SK-N-SH (cell line): Measurements from ENCODE around the gene LARGE1. TPM values are rescaled to one million over a fixed set of nuclear protein-coding genes. Genes with fewer than 3 reads are reported as not detected.

ENCODE experiments used
- CTCF ChIA-PET: fragments of 300-600, 350-600 bp; formaldehyde crosslinking; extraction: SDS; loops from one replicate; lab custom pipeline; 2021; lab: Yijun Ruan, JAX
- POLR2A ChIA-PET: fragments of 350-600 bp; sonication (Branson Sonifier 250); formaldehyde crosslinking; extraction: SDS; loops from one replicate; lab custom pipeline; 2020; ENCODE audit warnings: antibody characterized with exemption, inconsistent platforms; lab: Yijun Ruan, JAX
- DNase-seq: peaks from one replicate; pipeline ENCODE4 v3.0.0; 2012
- H2AFZ ChIP-seq: fragments of 200-600 bp; sonication (generic); 2 replicates; pipeline ENCODE4 v1.8.1; 2016; ENCODE audit warnings: antibody characterized with exemption, mild to moderate bottlenecking, low read depth
- H3F3A ChIP-seq: fragments of 200-600 bp; sonication (generic); replicated peaks from 2 replicates; pipeline ENCODE3; 2016; ENCODE audit warnings: antibody characterized with exemption, mild to moderate bottlenecking; ENCODE audit not compliant: insufficient read depth
- H3K27ac ChIP-seq, 2 experiments: fragments of 200-500 bp in 1 of 2; fragments of 200-600 bp in 1 of 2; sonication (Bioruptor generic) in 1 of 2; sonication (generic), shearing (Covaris generic) in 1 of 2; 2 replicates each; pipeline versions ENCODE4 v1.5.1 to v1.6.1; 2014 to 2016; ENCODE audit warnings: low read depth in 2 of 2, inconsistent platforms in 1 of 2, low read length in 1 of 2, mild to moderate bottlenecking in 1 of 2, mixed read lengths in 1 of 2
- H3K27me3 ChIP-seq: fragments of 200-600 bp; sonication (generic), shearing (Covaris generic); 2 replicates; pipeline ENCODE4 v1.6.1; 2016; ENCODE audit warnings: mixed run types; ENCODE audit not compliant: insufficient read depth
- H3K36me3 ChIP-seq, 2 experiments: fragments of 200-500 bp in 1 of 2; fragments of 200-600 bp in 1 of 2; sonication (Bioruptor generic) in 1 of 2; sonication (generic) in 1 of 2; replicated peaks in 1 of 2; 2 replicates each; pipeline versions ENCODE3 to v1.5.1; 2014 to 2016; ENCODE audit warnings: low read length in 1 of 2, mild to moderate bottlenecking in 1 of 2; ENCODE audit not compliant: insufficient read depth in 2 of 2, control insufficient read depth in 1 of 2
- H3K4me1 ChIP-seq, 2 experiments: fragments of 200-500 bp in 1 of 2; fragments of 200-600 bp in 1 of 2; sonication (Bioruptor generic) in 1 of 2; sonication (generic), shearing (Covaris generic) in 1 of 2; 2 replicates each; pipeline versions ENCODE4 v1.5.1 to v1.6.1; 2014 to 2016; ENCODE audit warnings: low read depth in 1 of 2, low read length in 1 of 2, mixed run types in 1 of 2; ENCODE audit not compliant: insufficient read depth in 2 of 2, control insufficient read depth in 1 of 2
- H3K4me2 ChIP-seq: fragments of 200-600 bp; sonication (generic), shearing (Covaris generic); 2 replicates; pipeline ENCODE4 v1.6.1; 2017; ENCODE audit warnings: mixed run types
- H3K4me3 ChIP-seq, 2 experiments: fragments of 200-500 bp in 1 of 2; fragments of 200-600 bp in 1 of 2; sonication (Bioruptor generic) in 1 of 2; sonication (generic), shearing (Covaris generic) in 1 of 2; 2 replicates each; pipeline versions ENCODE4 v1.5.1 to v1.8.1; 2014 to 2016; ENCODE audit warnings: low read depth in 2 of 2, inconsistent platforms in 1 of 2, low read length in 1 of 2, mild to moderate bottlenecking in 1 of 2, mixed read lengths in 1 of 2, moderate library complexity in 1 of 2
- H3K79me2 ChIP-seq: fragments of 200-600 bp; sonication (generic); 2 replicates; pipeline ENCODE4 v1.8.1; 2017; ENCODE audit warnings: mild to moderate bottlenecking; ENCODE audit not compliant: insufficient read depth
- H3K9ac ChIP-seq: fragments of 200-600 bp; sonication (generic); 2 replicates; pipeline ENCODE4 v1.6.1; 2017; ENCODE audit warnings: mixed run types
- H3K9me2 ChIP-seq: fragments of 200-600 bp; sonication (generic); 2 replicates; pipeline ENCODE4 v1.6.1; 2017; ENCODE audit warnings: mixed run types
- H3K9me3 ChIP-seq: fragments of 200-600 bp; sonication (generic); 2 replicates; pipeline ENCODE4 v1.6.1; 2017; ENCODE audit warnings: mixed run types, mild to moderate bottlenecking, moderate library complexity
- H4K20me1 ChIP-seq: fragments of 200-600 bp; sonication (generic); 2 replicates; pipeline ENCODE4 v1.6.1; 2017; ENCODE audit warnings: mild to moderate bottlenecking, mixed run types; ENCODE audit not compliant: insufficient read depth
- EP300 ChIP-seq, 2 experiments: IDR thresholded peaks; 2 replicates each; pipeline versions ENCODE4 v1.4.0 to v1.6.1; 2012; ENCODE audit warnings: borderline replicate concordance in 1 of 2, low read depth in 1 of 2, low read length in 1 of 2
- FOXJ3 ChIP-seq: sonication (generic); formaldehyde crosslinking; IDR thresholded peaks from 2 replicates; pipeline ENCODE4 v1.5.1; 2020; ENCODE audit warnings: mild to moderate bottlenecking, missing genetic modification reagents
- FOXM1 ChIP-seq: IDR thresholded peaks from 2 replicates; pipeline ENCODE4 v1.4.0; 2012; ENCODE audit warnings: low read depth, mild to moderate bottlenecking
- JUND ChIP-seq: IDR thresholded peaks from 2 replicates; pipeline ENCODE4 v1.4.0; 2012
- NFIC ChIP-seq: IDR thresholded peaks from 2 replicates; pipeline ENCODE4 v1.4.0; 2012; ENCODE audit warnings: borderline replicate concordance
- NRF1 ChIP-seq: IDR thresholded peaks from 2 replicates; pipeline ENCODE4 v1.6.1; 2012; ENCODE audit warnings: low read depth, mild to moderate bottlenecking, low read length
- RAD21 ChIP-seq: IDR thresholded peaks from 2 replicates; pipeline ENCODE4 v1.6.1; 2012; ENCODE audit warnings: mild to moderate bottlenecking, low read length
- RFX5 ChIP-seq: IDR thresholded peaks from 2 replicates; pipeline ENCODE4 v1.6.1; 2012; ENCODE audit warnings: mild to moderate bottlenecking, improper control_type of control experiment, low read length
- RXRA ChIP-seq: IDR thresholded peaks from 2 replicates; pipeline ENCODE4 v1.4.0; 2012; ENCODE audit warnings: low read depth, mild to moderate bottlenecking, borderline replicate concordance
- SMC3 ChIP-seq: IDR thresholded peaks from 2 replicates; pipeline ENCODE4 v1.6.1; 2012; ENCODE audit warnings: low read depth, low read length, improper control_type of control experiment
- TEAD4 ChIP-seq: IDR thresholded peaks from 2 replicates; pipeline ENCODE4 v1.4.0; 2012; ENCODE audit warnings: mild to moderate bottlenecking, borderline replicate concordance; ENCODE audit not compliant: insufficient read depth
- YY1 ChIP-seq: IDR thresholded peaks from 2 replicates; pipeline ENCODE4 v1.4.0; 2012; ENCODE audit warnings: low read depth, mild to moderate bottlenecking
- WGBS: methylation state at CpG from one replicate; pipeline ENCODE4 v1.1.6; 2017; ENCODE audit warnings: low lambda C conversion rate; 5-methylcytosine and 5-hydroxymethylcytosine counted together
- polyA plus RNA-seq, 3 experiments: library from polyadenylated mRNA; depleted of rRNA; stranded (reverse); fragments of >200 nt; gene quantifications; 2 replicates each; pipeline ENCODE4 v1.2.3, GENCODE V29; 2012
- TF ChIP-seq, protein P1 (sequence below): fragments of 200-600 bp; sonication (generic); IDR thresholded peaks from 2 replicates; pipeline ENCODE4 v1.6.1; 2017; ENCODE audit warnings: antibody characterized with exemption, mild to moderate bottlenecking, moderate library complexity
- TF ChIP-seq, protein P2 (sequence below): fragments of 150-350 bp; IDR thresholded peaks from 2 replicates; pipeline ENCODE4 v1.6.1; 2017; ENCODE audit warnings: antibody characterized with exemption, low read length, low read depth, borderline replicate concordance
- TF ChIP-seq, protein P3 (sequence below): fragments of 150-350 bp; IDR thresholded peaks from 2 replicates; pipeline ENCODE4 v1.6.1; 2016; ENCODE audit warnings: mild to moderate bottlenecking, low read depth, low read length
- TF ChIP-seq, protein P4 (sequence below): IDR thresholded peaks from 2 replicates; pipeline ENCODE4 v1.6.1; 2012; ENCODE audit warnings: mild to moderate bottlenecking, low read depth, low read length, moderate library complexity

LARGE1 gene
- polyA plus RNA-seq, 1 of the 3 experiments (the other 2 are of a cell fraction), result 1.1 TPM

DNA sequence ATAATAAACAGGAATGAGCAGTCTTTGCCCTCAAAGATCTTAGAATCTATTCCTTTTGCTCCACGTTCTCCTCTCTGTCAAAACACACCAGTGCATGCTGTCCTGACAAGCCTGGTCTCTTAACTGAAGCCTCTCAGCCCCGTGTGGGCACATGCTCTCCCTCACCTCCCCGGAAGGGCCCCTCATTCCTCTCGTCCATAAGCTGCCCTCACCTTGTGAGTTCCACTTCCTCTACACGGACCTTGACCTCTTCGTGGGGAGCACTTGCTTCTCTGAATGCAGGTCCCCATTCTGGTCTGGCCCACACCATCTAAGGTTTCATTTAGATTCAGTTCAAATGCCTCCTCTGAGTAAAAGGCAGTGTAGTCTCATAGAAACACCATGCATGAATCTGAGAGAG, 449.8 kb downstream of the LARGE1 start (continued):
- TF ChIP-seq RAD21 (no peak), TEAD4 (no peak)

DNA sequence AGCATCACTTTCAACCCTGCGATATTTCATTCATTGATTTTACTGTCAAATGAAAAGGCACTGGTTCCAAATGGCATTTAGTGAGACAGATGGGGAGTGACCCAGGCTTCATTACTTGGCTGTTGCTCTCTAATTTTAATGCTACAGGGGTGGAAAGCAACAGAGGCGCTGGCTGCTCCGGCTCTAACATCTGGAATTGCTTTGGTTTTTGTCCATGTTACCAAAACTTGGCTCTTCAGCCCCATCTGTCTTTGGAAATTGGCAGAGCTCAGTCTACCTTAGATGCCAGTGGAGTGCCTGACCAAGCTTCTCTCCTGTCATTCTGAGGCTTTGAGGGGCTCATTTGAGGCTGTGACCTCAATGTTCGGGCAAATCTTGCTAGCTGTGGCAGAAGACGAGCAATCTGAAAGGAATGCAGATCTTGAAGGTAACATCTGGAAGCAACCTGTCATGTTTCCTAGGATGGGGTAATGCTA, 452.6 kb downstream of the LARGE1 start:
- TF ChIP-seq, protein P1, sequence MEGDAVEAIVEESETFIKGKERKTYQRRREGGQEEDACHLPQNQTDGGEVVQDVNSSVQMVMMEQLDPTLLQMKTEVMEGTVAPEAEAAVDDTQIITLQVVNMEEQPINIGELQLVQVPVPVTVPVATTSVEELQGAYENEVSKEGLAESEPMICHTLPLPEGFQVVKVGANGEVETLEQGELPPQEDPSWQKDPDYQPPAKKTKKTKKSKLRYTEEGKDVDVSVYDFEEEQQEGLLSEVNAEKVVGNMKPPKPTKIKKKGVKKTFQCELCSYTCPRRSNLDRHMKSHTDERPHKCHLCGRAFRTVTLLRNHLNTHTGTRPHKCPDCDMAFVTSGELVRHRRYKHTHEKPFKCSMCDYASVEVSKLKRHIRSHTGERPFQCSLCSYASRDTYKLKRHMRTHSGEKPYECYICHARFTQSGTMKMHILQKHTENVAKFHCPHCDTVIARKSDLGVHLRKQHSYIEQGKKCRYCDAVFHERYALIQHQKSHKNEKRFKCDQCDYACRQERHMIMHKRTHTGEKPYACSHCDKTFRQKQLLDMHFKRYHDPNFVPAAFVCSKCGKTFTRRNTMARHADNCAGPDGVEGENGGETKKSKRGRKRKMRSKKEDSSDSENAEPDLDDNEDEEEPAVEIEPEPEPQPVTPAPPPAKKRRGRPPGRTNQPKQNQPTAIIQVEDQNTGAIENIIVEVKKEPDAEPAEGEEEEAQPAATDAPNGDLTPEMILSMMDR, result no peak
- peak; percentile 9; the same call in 1 of the 2 replicates for TF ChIP-seq SMC3
- TF ChIP-seq, protein P2, sequence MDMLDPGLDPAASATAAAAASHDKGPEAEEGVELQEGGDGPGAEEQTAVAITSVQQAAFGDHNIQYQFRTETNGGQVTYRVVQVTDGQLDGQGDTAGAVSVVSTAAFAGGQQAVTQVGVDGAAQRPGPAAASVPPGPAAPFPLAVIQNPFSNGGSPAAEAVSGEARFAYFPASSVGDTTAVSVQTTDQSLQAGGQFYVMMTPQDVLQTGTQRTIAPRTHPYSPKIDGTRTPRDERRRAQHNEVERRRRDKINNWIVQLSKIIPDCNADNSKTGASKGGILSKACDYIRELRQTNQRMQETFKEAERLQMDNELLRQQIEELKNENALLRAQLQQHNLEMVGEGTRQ, result no peak
- TF ChIP-seq RAD21, result peak; percentile 43
- Histone ChIP-seq H4K20me1 (no peaks in the 10 kb centered on the region), H3K9me2 (no peaks in the 10 kb centered on the region), H3K4me2 (no peak overlapping the region), H3K27ac (no peak overlapping the region), H3K4me3 (no peak overlapping the region), H3F3A (no peaks in the 10 kb centered on the region), H3K79me2 (no peaks in the 10 kb centered on the region), H3K27me3 (no peaks in the 10 kb centered on the region), H3K36me3 (no peaks in the 10 kb centered on the region), H3K9me3 (no peaks in the 10 kb centered on the region), H3K4me1 (no peaks in the 10 kb centered on the region), H3K9ac (no peak overlapping the region), H2AFZ (no peak overlapping the region)
- ChIA-PET CTCF (interaction anchor here (1.1 to 2.1 kb wide), 2 partner anchors 112 to 166 kb away, joined by 3 to 10 read pairs; no protein-coding TSS in a partner anchor), POLR2A (no interaction called here)
- WGBS, result 44% methylated on average over 5 of the region's 5 CpGs
- DNase-seq, result peak; percentile 15

DNA sequence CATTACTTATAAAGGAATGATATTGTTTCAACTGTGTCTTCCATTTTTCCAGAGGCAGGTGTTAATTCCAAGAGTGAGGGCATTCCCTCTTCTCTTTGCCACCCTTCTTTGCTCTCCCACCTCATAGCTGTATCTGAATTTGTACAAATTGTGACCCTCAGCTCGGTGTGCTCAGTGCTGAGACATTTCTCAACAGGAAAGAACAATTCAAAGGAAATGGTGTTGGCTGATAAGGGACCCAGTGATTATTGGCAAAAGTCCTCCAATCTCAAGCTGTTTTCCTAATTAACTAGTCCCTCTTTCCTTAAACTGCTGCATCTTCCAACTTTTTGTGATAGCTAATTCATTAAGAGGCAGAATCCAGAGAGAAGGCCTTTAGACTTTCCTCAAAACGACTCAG, 453.2 kb downstream of the LARGE1 start:
- no peaks in the 10 kb centered on the region for H3K79me2 ChIP-seq
- H3K36me3 ChIP-seq, result no peaks in the 10 kb centered on the region
- H3K27ac ChIP-seq, result no peak overlapping the region
- no peak overlapping the region for H2AFZ ChIP-seq
- 3% methylated on average over 2 of the region's 2 CpGs for WGBS
- no peaks in the 10 kb centered on the region for H3K9me3 ChIP-seq
- no peaks in the 10 kb centered on the region for H3K27me3 ChIP-seq
- TF ChIP-seq RFX5, result no peak
- TF ChIP-seq, protein P3, sequence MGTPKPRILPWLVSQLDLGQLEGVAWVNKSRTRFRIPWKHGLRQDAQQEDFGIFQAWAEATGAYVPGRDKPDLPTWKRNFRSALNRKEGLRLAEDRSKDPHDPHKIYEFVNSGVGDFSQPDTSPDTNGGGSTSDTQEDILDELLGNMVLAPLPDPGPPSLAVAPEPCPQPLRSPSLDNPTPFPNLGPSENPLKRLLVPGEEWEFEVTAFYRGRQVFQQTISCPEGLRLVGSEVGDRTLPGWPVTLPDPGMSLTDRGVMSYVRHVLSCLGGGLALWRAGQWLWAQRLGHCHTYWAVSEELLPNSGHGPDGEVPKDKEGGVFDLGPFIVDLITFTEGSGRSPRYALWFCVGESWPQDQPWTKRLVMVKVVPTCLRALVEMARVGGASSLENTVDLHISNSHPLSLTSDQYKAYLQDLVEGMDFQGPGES, result no peak
- TF ChIP-seq EP300 (IDR thresholded peaks at IDR 0.05; ENCODE audit: borderline replicate concordance in 1 of 2, low read depth in 1 of 2, low read length in 1 of 2), result no peak
- no peak for TF ChIP-seq NRF1
- no peak for TF ChIP-seq FOXJ3 (CRISPR knock-in tag)
- no peak for TF ChIP-seq TEAD4
- TF ChIP-seq FOXM1, result no peak
- TF ChIP-seq NFIC, result no peak
- TF ChIP-seq, protein P4, sequence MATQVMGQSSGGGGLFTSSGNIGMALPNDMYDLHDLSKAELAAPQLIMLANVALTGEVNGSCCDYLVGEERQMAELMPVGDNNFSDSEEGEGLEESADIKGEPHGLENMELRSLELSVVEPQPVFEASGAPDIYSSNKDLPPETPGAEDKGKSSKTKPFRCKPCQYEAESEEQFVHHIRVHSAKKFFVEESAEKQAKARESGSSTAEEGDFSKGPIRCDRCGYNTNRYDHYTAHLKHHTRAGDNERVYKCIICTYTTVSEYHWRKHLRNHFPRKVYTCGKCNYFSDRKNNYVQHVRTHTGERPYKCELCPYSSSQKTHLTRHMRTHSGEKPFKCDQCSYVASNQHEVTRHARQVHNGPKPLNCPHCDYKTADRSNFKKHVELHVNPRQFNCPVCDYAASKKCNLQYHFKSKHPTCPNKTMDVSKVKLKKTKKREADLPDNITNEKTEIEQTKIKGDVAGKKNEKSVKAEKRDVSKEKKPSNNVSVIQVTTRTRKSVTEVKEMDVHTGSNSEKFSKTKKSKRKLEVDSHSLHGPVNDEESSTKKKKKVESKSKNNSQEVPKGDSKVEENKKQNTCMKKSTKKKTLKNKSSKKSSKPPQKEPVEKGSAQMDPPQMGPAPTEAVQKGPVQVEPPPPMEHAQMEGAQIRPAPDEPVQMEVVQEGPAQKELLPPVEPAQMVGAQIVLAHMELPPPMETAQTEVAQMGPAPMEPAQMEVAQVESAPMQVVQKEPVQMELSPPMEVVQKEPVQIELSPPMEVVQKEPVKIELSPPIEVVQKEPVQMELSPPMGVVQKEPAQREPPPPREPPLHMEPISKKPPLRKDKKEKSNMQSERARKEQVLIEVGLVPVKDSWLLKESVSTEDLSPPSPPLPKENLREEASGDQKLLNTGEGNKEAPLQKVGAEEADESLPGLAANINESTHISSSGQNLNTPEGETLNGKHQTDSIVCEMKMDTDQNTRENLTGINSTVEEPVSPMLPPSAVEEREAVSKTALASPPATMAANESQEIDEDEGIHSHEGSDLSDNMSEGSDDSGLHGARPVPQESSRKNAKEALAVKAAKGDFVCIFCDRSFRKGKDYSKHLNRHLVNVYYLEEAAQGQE, result no peak
- TF ChIP-seq JUND, result no peak
- TF ChIP-seq RXRA, result no peak
- no peak for TF ChIP-seq YY1
- ChIA-PET CTCF (interaction anchor here (1.1 to 2.1 kb wide), 2 partner anchors 113 to 165 kb away, joined by 3 to 10 read pairs; no protein-coding TSS in a partner anchor), POLR2A (no interaction called here)
- H3K4me1 ChIP-seq, result no peaks in the 10 kb centered on the region
- no peak overlapping the region for H3K9ac ChIP-seq
- H3F3A ChIP-seq, result no peaks in the 10 kb centered on the region
- no peak overlapping the region for H3K4me3 ChIP-seq
- H3K9me2 ChIP-seq, result no peaks in the 10 kb centered on the region
- no peak for DNase-seq
- no peak overlapping the region for H3K4me2 ChIP-seq
- no peaks in the 10 kb centered on the region for H4K20me1 ChIP-seq
